ENCODE measurements around the gene FAM3C. TPM values are rescaled to one million over a fixed set of nuclear protein-coding genes. Genes with fewer than 3 reads are reported as not detected.

FAM3C gene
- total RNA-seq, 1 donor from 2014 or later = 51.0 TPM

DNA sequence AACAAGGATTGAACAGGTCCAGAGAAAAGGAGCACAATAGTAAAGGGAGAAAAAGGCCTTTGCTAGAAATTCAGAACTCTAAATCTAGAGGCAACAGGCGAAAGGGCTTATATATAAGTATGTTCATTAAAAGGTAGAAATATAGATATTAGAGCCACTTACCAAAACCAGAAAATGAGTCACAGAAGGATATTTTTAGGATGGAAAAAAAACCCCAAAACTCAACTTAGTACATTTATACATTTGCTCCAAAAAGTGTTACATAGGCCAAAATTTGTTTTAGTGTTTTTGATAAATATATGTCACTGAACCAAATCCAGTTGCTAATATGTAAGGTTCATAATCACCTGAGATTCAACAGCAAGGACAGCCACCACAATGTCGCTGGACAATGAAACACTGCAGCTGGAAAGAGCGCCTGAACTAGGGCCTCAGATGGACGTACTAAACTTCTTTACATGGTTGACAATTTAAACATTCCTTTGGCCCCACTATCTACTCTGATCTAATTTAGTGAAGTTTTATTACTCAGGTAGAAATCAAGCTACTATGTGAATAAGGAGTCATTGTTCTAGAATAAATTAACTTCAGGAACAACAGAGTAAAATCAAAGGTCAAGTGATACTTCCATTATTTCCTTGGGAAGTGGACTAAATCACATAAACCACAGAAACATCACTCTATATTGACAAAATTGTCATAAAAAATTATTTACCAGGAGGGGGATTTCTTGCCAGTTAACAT is 10.9 kb downstream of the FAM3C start:
- intact Hi-C loops (cut with DNase I) = no loop called here
- no peak for DNase-seq (ENCODE audit: low spot score)

DNA sequence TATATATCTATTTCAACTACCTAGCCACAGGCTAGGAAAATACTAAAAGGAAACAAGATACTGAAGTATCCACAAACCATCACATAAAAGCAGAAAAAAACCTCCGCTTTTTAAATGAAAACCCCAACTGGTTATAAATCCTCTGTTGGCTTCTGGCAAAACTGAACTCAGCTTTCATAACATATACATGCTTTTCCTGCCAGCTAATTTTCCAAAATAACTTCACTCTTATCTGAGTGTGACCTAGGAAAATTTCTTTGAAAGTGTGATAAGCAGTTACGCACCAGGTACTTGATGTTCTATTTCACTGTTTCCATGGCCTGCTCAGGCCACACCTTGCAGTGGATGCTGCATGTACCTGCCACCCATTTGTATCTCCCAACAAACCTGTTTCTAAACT is 11.8 kb downstream of the FAM3C start:
- intact Hi-C loops (cut with DNase I) = no loop called here

DNA sequence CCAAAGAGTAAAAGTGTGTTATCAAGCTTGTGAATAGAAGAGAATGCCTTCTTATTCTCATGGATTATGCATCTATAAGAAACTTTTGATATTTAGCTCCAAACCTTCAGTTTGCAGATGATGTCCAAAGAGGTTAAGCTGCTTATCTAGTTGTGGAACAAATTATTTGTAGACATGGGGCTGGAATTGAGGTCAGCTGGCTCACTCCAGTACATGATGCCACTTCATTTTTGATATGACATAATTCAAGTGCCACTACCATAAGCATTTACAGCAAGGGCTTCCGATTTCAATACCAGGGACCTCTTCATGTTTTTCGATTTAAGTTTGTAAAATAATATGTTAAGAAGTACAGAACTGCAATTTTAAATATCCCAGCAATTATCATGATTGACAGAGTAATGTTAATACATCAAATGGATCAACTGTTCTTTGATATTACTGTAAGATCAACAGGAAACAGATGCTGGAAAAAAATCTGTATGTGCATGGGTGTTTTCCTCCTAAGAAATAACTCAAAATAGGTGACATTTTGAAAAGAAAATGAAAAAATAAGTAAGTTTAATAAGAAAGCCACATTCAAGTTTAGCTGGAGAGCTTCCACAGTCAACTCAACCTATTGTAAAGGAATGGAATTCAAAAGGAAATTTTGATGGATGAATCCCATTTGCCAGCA is 12.7 kb downstream of the FAM3C start:
- intact Hi-C loops (cut with DNase I) = no loop called here
- no peak for DNase-seq (ENCODE audit: low spot score)

More for the DNA sequence above, 11.8 kb downstream of the FAM3C start:
- no peak for DNase-seq (ENCODE audit: low spot score)

DNA sequence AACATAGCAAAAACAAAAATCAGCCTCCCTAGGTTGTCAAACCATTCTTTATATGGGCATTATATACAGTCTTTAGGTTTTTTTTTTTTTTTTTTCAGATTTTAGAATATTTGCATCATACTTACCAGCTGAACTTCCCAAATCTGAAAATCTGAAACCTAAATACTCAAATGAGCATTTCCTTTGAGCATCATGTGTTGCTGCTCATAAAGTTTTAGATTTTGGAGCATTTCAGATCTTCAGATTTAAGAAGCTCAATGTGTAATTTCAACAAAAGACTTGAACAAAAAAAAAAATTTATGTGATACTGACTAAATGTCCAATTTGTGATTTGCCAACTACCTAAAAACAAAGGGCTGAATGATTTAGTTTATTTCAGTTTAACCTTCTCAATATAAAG is 13.6 kb downstream of the FAM3C start:
- DNase-seq (ENCODE audit: low spot score) = no peak
- intact Hi-C loops (cut with DNase I) = no loop called here

DNA sequence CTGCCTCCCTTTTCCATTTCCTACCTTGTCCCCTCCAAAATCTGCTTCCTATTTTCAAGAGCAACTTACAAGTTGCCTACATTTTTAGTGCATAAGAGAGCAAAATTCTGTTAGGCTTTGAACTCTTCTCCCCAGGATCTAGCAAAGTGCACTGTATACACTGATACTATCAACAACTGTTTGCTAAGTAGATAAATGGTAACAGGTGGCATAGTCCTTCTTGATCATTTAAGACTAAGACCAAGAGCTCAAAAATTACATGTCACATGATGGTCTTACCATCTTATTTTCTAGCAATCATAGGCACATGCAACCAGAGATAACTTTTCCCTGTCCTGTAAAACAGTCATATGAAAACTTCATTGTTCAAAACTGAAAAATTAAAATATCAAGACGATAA is 16.2 kb downstream of the FAM3C start:
- no peak for DNase-seq (ENCODE audit: low spot score)
- intact Hi-C loops (cut with DNase I) = no loop called here

DNA sequence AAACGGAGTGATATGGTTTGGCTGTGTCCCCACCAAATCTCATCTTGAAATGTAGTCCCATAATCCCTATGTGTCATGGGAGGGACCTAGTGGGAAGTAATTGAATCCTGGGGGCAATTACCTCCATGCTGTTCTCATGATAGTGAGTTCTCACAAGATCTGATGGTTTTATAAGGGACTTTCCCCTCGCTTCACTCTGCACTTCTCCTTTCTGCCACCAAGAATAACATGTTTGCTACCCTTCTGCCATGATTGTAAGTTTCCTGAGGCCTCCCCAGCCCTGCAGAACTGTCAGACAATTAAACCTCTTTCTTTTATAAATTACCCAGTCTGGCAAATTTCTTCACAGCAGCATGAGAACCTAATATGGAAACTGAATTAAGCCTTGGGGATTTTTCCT is 19.1 kb downstream of the FAM3C start:
- intact Hi-C loops (cut with DNase I) = no loop called here
- no peak for DNase-seq (ENCODE audit: low spot score)

DNA sequence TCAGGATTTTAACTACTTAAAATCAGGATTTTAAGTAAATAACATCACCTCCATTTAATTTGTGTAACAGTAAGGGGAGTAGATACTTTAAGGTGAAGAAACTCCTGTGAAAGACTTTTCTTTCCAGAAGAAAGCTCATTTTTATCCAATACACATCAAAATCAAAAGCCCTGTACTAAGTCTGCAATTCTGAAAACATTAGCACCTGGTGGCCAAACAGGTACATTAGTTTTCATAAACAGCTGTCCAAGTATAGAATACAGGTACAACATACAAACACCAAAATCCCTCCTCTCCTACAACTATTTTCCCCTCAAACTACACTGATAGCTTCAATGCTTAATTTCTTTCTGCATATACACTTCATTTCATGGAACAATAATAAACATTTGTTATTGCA is 22.9 kb downstream of the FAM3C start:
- intact Hi-C loops (cut with DNase I) = no loop called here

DNA sequence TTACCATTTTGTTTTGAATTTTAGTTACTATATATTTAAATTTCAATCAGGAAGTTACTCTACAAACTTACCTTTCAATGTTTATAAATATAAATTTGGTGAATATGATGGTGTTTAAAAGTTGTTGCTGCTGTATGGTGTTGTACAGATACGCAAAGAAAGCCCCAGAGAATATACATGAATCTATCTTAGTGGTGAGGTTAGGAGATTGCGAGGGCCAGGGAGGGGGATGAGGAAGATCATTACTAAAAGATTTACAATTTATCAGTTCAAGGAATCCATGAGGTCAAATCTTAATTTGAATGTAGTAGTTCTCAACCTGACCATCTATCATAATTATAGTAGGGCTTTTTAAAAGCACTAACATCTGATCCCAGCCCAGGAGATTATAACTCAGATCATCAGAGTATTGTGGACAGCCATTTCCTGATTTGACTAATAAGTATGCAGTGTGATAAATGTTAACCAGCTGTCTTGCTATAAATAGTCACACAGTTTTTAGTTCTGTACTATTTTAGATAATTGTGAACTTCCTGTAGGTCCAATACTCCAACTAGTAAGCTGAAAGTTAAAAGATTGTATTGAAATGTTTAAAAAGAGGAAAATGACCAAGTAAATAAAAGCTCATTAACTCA is 23.6 kb downstream of the FAM3C start:
- no peak for DNase-seq (ENCODE audit: low spot score)
- intact Hi-C loops (cut with DNase I) = no loop called here

More for the DNA sequence above, 22.9 kb downstream of the FAM3C start:
- DNase-seq (ENCODE audit: low spot score) = no peak

DNA sequence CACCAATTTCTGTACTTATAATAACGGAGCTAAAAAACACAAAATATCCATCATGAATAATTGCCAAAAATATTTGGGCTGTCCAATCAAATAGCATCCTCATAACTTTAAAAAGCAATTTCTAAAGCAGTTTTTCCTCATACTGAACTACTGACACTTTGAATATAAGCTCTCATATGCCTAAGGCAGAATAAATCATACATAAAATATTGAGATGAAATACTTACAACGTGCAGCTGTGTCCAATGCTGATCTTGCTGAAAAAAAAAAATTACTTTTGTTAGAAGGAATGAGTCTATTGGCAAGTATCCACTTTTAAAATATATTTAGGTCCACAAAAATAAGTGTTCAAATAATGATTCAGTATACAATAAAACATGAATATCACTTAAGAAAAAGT is 24.2 kb downstream of the FAM3C start:
- intact Hi-C loops (cut with DNase I) = no loop called here
- no peak for DNase-seq (ENCODE audit: low spot score)

DNA sequence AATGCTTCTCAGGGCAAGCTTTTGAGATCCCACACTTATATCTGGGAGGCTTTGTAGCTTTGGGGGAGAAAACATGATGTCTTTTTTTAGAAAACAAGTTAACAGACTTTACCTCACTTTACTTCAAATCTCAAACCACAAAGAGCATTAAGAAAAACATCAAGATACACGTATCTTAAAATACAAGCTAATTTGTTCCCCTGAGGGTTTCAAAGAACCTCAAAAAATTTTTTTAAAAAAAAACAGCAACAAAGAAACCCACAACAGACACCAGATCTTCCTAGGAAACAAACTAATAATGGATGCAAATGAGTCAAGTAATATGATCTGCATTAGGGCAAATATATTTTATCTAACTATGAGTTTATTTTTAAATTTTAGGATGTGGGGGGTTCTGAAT is 24.7 kb downstream of the FAM3C start:
- DNase-seq (ENCODE audit: low spot score) = no peak
- intact Hi-C loops (cut with DNase I) = no loop called here

DNA sequence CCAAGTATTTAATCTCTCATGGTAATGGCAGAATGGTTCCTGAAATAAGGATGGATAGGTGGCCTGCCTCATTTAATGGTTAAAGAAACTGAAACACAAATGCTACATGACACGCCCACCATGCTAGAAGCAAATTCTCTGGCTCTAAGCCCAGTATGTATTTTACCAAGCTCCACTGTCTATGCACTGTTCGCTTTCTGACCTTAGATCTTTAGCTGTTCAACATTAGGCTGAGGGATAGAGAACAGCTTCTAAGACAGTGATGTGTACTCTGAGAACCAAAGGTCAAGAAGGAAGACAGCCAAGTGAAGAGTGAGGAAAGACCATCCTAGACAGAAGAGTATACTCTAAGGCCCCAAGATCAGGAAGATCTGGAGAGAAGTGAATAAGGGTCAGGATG is 26.6 kb downstream of the FAM3C start:
- DNase-seq (ENCODE audit: low spot score) = no peak
- intact Hi-C loops (cut with DNase I) = no loop called here

DNA sequence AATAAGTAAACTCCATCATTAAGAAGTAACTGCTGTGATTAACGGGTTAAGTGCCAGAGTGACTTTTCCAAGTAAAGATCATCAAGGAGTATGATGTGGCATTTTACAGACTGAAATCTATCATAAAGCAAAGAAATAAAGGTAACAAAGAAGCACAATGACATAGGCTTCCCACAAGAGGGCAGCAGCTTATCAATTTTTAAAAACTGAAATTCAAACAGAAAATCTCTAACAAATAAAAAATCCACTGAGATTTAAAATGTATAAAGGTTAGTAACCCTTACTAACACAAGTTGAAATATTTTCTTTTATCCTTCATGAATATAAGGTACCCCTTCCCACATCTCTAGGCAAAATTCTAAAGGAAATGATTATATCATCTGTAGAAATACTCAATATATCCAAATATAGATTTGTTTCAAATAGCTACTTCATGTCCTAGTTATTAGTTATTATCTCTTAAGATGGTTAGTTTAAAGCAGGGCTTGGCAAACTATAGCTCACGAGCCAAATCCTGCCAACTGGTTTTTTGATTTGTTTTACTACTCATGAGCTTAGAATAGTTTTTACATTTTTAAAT is 29.2 kb downstream of the FAM3C start:
- intact Hi-C loops (cut with DNase I) = loop anchor here (2.0 kb wide), 1 partner anchor 180 kb away; no protein-coding TSS in a partner anchor
- no peak for DNase-seq (ENCODE audit: low spot score)

DNA sequence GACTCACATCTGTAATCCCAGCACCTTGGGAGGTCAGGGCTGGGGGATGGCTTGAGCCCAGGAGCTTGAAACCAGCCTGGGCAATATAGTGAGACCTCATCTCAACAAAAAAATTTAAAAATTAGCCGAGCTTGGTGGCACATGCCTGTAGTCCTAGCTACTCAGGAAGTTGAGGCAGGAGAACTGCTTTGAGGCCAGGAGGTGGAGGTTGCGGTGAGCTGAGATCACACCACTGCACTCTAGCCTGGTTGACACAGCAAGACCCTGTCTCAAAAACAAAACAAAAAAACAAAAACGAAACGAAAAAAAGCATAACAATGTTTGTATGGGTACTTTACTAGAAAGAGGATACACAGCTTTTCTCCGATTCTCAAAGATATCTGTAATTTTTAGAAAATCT is 35.5 kb downstream of the FAM3C start:
- intact Hi-C loops (cut with DNase I) = no loop called here
- DNase-seq (ENCODE audit: low spot score) = no peak

DNA sequence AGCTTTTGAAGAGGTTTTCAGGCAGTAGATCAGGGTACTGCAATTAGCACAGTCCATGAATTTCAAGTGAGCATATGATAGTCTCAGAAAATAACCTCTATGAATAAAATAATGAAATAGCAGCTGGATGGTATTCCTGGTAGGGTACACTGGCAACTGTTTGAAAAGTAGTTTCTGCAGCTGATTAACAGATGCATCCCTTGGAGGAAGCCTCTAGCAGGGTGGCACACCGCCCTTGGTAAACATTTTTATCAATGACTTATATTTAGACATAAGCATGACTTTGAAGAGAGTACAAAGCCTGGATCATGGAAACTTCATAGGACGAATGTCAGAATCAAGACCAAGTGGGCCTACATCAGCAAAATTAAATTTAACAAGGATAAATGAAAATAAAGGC is 40.5 kb downstream of the FAM3C start:
- DNase-seq (ENCODE audit: low spot score) = no peak
- intact Hi-C loops (cut with DNase I) = no loop called here

DNA sequence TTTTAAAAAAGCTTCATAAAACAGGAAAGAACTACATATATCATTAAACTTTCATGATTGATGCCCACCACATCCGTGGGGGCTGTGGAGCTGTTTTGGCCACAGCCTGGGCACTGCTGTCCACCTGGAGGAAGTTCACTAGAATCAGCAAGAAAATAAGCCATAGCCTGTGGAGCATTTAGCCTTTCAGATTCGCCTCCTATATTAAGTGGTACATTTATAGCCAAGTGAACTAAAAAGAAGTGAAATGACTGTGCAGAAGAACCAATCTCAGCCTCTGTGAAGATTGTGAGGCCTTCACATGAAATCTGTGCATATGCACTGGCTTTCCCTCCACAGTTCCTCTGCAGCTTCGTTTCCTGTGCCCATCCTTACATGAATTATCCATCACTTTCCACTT is 43.8 kb downstream of the FAM3C start:
- intact Hi-C loops (cut with DNase I) = no loop called here
- DNase-seq (ENCODE audit: low spot score) = no peak

DNA sequence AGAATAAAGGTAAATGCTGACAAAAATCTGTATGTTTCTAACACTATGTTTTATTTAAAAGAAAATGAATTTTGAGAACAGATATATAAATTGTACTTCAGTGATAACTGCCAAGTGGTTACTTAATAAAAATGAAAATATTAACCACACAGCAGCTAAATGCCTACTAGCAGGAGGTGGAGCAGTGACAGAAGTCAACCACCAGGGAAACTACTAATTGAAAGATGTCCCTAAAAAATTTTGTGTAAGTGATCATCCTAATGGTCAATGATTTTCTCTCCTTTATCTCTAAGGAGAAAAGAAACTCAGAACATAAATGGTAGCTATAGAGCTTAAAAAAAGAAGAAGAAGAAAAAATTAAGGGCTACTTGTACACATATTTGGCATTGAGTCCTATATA is 44.4 kb downstream of the FAM3C start:
- intact Hi-C loops (cut with DNase I) = no loop called here

DNA sequence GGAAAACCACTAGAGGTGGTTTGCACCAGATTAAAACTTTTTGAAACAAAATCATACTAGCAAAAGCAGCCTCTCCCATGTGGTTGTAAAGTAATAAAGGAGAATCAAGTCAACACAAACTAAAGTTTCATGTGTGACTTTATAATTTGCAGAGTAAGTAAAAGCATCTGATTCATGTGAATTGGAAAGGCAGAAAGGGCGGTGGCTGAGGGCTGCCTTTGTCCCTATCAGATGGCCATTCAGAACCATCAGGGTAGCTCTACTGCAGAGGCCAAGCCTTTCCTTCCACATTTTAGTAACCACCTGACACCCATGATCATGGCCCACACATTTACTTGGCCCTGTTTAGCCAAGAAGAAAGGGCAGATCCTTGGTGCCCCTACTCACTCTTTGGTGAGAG is 51.6 kb downstream of the FAM3C start:
- intact Hi-C loops (cut with DNase I) = no loop called here
- no peak for DNase-seq (ENCODE audit: low spot score)

More for the DNA sequence above, 44.4 kb downstream of the FAM3C start:
- DNase-seq (ENCODE audit: low spot score) = no peak

DNA sequence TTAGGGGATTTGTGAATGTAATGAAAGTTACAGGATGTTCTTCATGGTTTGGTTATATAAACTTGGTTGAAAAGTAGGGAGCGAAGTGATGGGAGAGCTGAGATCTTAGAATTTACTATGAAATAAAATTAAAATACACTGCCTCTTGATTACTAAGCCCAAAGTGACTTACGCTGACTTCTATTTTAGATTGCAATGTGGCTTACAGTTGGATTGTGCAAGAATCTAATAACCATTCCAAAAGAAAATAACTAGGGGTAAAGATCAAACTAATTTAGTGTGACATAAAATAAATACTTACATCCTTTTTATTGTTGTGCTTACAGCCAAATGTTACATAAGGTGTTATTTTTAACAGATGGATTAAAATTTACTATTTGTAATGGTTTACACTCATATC is 52.0 kb downstream of the FAM3C start:
- no peak for DNase-seq (ENCODE audit: low spot score)
- intact Hi-C loops (cut with DNase I) = no loop called here

DNA sequence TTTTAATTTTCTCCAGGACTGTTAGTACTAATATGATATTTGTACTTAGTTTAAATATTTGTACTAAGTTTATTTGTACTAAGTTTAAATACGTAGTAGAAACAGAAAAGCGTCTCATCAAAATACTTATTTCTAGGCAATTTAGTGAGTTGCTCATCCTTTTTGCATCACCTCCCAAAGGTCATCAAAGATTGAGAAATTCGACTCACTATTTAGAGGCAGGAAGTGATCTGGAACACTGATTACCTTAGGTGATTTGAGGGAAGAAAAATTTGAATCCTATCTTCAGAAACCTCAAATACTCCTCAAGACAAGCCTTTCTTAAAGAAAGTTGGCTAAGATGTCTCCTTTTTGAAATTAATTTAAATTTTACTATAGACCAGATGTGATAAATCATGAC is 52.8 kb downstream of the FAM3C start:
- intact Hi-C loops (cut with DNase I) = no loop called here
- no peak for DNase-seq (ENCODE audit: low spot score)

DNA sequence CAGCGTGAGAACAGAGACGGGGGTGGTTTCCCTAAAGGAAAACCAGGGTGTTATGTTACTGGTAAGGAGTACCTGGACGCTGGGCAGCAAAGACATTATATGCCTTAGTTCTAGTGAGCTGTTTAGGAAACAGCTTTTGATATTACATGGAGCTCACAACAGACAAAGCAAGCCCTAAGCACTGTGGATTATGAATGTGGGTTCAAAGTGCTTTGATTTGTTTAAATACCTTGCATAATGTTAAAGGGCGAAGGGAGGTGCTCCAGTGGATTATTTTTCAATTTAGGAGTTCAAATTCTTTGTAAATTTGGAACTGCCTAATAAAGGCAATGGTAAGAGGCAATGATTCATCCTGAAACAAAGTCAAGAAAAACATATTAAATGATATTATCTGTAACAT is 53.5 kb downstream of the FAM3C start:
- intact Hi-C loops (cut with DNase I) = no loop called here
- no peak for DNase-seq (ENCODE audit: low spot score)

DNA sequence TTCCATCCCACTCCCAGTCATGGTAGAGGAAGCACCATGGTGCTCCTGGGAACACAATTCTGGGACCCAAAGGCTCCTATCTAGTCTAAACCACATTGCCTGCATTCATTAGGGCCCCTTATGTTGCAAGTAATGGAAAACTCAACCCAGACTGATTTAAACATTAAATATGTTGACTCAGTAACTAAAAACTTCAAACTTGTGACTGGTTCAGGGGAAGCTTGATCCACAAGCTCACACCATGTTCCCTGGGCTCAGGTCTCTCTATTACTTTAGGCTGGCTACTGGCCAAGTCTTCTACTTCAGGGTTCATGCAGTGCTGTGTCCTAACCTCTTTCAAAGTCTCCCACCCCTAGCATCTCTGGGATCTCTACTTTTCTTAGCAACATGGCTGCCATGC is 54.2 kb downstream of the FAM3C start:
- DNase-seq (ENCODE audit: low spot score) = no peak
- intact Hi-C loops (cut with DNase I) = no loop called here
